ENCODE measurements around the gene AFF3. TPM values are rescaled to one million over a fixed set of nuclear protein-coding genes. Genes with fewer than 3 reads are reported as not detected.

The AFF3 gene
- polyA plus RNA-seq, 1 donor: 3.9 TPM

DNA sequence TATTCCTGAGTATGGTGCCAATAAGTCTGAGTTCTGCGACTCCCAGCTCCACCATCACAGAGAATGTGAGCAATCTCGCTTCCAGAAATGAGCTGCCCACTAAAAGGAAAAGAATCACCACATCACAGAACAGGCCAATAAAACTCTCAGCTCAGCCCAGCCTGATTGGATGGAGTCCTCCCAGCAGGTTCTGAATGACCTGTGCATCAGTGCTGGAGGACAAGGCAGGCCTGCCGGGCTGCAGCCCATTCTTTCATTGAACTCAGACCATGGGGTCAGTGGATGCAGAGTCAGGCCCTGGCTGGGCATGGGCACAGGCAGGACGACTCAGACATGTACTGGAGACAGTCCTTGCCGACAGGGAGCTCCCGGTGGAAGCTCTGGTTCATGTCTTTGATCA is 519.9 kb downstream of the AFF3 start:
- no peak for DNase-seq

DNA sequence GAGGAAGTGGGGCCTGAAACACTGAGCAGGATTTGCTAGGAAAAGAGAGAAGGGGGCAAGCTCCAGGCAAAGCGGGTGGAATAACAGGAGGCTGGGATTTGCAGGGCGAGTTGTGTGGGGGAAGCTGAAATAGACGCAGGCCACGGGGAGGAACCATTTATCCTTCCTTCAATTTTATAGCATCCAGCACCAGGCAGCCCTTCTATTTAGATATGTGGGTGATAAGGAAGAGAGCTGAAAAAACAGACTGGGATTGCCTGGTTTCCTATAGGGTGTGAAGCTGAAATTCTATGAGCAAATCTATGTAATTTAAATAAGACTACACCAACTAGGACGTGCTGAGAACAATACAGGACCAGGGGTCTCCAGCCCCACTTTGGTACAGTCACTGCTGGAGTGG is 520.6 kb downstream of the AFF3 start:
- DNase-seq: no peak

DNA sequence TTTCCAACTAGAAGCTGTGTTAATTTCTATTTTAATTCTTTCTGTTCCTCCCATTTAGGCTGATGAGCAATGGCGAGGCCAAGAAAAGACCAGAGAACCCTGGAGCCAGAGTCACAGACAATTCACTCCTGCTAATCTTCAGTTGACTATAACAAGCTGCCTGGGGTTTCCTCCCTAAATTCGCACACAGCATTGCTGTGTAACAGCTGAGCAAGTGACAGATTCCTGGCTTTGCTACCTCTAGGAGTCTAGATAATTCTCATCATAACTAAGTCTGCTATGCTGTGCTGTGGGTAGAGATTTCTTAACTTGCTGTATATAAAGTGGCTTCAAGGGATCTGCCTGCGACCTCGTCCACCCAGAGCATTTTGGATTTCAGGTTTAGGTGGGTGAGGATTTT is 521.3 kb downstream of the AFF3 start:
- no peak for DNase-seq

DNA sequence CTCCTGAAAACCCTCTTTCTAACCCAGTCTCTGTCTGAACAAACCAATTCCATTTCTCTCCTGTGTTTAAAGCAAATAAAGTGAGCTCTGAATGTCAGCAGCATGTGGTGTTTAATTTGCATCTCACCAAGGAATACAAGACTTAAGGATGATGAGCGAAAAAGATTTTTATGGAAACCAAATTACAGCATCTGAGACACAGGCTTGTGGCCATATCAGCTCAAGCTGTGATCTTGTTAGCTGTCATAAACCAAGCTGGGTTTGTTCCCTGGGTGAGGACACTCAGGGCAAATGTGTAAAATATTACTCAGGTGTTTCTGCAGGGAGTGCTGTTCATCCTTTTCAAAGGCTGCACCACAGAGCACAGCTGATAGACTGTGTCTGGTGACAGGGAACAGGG is 523.2 kb downstream of the AFF3 start:
- no peak for DNase-seq

DNA sequence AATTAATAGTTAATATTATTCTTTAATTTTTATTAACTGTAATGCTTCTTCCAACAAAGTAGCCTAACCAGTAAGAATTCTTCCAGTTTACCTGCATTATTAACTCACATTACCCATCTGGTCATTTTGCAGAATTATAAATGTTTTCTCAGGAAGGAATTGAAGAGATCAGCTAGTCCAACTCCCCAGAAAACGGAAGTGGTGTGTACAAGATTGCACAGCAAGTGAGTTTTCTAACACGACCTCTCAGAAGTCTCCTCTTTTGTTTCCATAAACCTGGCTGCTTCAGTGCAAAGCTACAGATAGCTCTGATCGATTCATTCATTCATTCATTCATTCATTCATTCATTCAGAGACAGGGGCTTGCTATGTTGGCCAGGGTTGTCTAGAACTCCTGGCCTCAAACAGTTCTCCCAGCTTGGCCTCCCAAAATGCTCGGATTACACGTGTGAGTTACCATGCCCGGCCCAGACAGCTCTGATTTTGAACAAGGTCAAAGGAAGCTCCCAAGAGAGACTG is 523.8 kb downstream of the AFF3 start:
- DNase-seq: no peak

DNA sequence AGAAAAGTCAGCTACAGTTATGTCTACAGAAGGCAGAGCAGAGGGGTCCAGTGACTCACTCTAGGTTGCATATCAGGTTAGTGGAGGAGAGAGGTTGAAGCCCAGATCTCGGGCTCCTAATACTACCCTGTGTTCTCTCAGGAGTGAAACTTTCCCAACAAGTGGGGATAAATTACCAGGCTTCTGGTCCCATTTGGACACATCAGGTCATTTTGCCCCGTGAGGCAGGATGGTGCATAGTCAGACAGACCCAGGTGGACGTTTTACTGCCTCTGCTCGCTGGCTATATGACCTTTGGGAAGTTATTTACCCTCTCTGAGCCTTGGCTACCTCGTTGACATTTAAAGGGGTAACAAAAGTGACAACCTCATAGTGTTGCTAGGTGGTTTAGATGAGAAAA is 524.6 kb downstream of the AFF3 start:
- DNase-seq: no peak

DNA sequence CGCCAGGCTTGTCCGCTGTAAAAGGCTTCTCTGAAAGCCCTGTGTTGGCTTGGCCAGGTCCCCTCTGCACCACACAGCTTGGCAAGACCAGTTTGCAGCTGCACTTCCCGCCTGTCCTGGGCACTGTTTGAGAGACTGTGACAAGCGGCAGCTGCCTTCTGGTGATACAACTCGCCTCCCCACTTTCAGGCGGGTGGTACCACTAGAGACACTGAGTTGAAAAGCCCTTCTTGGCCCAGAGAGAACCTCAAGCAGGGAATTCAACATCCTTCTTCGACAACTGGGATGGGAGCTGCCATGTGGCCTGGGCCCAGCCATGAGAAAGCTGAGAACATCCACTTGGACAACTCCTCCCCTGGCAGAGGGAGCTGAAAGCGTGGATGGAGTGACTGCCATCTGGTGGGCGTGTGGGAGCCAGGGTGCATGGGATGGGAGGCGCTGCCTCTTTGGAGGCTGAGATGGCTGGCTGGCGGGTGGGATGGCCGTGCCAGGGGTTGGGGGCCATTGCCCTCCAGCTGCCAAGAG is 527.1 kb downstream of the AFF3 start:
- DNase-seq: no peak

DNA sequence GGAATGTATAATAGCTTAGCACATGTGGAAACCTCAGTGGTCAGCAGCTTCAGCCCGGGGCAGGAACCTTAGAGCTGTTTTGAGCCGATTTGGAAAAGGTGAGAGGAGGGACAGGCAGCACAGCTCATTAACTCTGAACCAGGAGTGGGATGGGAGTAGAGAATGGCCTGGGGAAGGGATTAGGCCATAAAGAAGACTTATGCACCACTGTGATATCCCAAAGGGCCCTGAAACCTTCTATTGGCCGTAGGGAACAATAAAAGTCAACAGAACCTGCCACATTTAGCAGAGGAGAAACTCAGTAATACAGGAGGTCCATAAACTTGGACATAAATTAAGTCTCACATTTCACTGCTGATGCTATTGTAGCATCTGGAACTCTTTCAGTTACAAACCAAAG is 528.4 kb downstream of the AFF3 start:
- no peak for DNase-seq

DNA sequence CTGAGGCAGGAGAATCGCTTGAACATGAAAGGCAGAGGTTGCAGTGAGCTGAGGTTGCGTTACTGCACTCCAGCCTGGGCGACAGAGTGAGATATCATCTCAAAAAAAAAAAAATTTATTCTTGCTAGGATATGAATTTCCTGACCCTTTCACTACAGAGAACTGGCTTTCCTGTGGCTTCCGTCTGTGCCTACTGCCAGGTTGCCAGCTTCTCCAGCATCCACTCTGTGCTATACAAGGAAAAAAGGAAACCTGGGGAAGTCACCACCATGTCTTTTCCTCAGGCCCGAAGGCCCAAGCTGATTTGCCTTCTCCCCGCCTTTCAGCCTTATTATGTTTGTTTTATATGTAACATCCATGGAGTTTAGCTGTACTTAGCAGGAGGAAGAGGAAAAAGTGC is 530.6 kb downstream of the AFF3 start:
- no peak for DNase-seq

DNA sequence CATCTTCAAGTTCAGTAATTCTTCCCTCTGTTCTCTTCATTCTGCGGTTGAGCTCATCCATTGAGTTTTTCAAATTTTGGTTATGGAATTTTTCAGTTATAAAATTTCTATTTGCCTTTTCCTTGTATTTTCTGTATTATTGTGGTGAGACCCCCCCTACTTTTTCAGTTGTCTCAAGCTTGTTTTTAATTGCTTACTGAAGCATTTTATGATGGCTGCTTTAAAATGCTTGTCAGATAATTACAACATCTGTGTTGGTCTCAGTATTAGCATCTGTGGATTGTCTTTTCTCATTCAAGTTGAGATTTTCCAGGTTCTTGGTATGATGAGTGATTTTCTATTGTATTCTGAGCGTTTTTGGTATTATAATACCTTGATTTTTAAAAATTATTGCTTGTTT is 531.4 kb downstream of the AFF3 start:
- no peak for DNase-seq

DNA sequence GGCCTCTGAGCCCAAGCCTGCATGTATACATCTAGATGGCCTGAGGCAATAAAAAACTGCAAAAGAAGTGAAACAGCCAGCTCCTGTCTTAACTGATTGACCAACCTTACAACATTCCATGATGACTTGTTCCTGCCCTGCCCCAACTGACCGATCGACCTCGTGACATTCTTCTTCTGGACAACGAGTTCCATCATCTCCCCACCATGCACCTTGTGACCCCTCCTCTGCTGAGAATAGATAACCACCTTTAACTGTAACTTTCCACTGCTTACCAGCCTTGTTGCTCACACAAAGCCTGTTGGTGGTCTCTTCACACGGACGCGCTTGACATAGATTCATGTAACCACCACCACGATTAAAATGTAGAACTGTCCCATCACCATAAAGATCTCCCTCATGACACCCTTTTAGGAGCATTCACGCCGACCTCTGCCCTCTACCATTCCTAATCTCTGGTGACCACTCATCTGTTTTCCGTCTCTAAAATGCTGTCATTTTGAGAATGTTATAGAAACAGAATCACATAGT is 532.5 kb downstream of the AFF3 start:
- DNase-seq: no peak

DNA sequence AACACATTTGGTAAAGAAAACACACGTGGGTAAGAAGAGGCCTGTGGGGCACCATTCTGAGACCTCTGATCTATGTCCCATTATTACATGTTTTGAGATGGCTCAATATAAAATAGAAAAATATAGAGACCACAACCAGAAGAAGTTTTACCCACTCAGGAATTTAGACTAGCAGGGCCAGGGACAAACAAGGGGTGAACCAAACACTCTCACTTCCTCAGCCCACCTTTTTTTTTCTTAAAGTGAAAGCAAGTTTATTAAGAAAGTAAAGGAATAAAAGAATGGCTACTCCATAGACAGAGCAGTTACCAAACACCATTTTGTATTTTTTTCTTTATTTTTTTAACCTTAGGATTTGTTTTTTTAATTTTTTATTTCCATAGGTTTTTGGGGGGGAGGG is 533.5 kb downstream of the AFF3 start:
- no peak for DNase-seq

DNA sequence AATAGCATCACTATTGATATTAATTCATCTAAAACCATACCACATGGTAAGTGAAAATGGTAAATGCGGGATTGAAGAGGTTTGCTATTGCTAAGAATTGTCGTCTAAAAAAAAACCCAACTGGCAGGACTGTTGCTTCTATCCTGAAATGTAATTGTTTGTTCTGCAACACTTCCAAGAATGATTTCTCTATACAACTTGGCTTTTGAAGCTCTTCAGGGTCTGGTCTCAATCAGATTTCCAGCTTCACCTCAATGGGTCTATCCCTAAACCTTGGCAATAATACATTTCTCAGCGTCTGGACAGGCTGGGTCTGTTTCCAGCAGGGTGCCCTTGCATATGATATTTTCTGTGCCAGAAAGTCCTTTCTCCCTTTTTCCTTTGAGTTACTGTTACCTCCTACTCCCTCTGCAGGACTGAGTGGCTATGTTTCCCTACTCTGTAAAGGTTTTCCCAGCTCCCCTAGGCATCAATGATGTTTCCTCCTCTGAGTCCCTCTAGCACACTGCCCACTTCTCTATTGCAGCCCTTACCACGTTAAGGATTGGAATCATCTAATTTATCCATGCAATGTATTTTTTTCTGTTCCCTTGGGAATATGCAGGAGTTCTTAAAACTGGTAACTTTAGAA is 534.4 kb downstream of the AFF3 start:
- no peak for DNase-seq

DNA sequence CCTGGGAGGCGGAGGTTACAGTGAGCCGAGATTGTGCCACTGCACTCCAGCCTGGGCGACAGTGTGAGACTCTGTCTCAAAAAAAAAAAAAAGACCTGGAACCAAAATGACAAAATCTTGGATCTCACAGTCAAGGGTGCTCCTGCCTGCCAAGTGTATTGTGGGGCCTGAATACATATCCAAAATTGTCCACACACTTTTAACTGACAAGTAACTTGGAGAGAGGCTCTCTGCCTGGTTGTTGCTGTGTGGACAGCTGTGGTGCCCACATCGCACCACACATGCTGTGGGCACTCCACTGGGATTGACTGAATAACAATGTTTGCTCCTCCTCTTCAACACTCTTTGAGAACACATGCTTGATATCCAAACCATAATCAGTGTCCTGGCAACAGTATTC is 534.9 kb downstream of the AFF3 start:
- no peak for DNase-seq

DNA sequence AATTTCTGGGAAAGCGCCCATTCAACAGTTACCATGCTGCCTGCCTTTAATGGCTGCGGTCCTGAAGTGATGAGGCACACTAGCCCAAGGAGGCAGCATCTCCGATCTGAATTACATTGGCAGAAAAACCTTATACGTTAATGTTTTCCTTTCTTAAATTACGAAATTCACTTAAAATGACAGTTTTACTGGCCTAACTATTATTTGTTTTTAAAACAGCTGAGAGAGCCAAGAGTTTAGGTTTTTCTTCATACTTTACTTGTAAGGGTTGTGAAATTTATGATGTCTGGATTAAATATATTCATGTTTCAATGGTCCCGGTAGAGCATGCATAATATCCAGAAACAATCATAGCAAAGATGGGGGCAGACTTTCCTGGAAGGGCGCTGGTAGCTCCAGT is 537.4 kb downstream of the AFF3 start:
- no peak for DNase-seq

DNA sequence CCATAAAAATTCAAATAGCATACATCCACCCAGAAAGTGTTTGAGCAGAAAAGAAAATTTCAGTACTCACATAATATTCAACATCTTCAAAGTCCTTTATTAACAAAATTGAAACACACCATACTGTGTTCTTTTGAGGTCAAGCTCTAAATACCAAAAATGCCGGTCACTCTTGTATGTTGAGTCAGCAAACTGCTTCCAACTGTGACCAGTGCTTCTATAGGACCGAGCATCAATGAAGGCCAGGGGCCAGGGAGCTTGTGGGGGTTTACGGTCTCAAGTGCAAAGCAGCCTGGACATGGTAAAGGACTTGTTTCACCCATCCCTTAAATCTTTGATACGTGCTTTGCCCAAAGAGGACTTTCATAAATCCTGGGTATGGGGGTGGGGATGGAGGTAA is 539.9 kb downstream of the AFF3 start:
- no peak for DNase-seq

DNA sequence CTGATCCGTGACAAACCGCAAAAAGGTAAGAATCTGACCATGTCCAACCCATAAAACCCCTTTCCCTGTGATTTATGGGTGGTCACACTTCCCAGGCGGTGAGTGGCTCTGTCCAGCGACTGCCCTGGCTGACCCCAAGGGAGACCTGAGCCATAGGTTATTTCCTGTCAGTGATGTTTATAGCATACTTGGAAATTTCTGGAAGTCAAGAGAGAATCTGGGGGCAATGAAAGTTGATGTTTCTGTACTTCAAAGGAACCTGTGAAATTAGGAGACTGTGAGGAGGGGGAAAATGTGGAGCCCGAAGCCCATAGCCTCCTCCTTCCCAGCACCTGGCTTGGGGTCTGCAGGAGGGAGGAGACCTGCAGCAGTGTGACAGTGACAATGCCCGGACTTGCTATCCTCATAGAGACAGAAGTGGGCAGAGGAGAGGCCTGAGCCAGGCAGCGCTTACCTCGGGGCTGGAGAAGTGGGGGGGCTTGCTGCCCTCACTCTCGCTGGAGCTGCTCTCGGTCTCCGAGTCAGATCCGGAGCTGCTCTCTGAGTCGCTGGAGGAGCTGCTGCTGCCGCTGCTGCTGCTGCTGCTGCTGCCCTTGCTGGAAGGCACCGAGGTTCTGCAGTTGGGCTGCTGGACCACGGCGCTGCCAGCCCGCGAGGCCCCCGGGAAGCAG is 541.3 kb downstream of the AFF3 start:
- no peak for DNase-seq

DNA sequence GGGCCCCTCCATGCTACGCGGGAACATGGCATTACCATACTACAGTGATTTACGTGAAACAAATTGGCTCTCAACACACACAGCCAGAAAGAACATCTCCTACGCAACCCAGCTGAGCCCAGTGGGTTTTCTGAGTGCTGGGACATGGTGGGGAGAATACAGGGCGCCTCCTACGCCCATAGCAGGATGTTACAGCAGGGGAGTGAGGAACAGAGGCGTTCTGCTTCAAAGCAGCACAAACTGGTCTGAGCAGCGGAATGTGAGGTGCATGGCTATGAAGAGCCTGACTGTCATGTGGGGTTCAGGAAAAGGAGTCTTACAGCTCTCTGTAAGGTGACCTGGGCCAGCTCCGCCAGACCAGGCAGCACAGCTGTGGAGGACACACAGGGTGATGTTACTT is 543.9 kb downstream of the AFF3 start:
- no peak for DNase-seq

DNA sequence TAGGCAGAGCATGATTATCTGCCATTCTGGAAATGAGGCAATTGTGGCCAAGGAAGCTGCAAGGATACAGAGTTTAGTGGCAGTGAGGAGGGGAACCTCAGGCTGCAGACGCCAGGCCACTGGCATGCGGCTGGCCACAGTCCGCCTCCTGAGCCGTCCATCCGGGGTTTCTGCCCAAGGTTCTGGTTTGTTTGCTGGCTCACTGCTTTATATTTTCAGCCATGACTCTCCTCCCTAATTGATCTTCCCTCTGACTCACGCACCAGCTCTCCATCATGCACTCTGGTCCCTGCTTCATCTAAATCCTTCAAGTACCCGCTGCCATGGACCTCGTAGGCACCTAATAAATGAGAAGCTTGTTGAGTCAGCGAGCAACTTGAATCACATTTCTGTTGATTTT is 544.8 kb downstream of the AFF3 start:
- DNase-seq: no peak

DNA sequence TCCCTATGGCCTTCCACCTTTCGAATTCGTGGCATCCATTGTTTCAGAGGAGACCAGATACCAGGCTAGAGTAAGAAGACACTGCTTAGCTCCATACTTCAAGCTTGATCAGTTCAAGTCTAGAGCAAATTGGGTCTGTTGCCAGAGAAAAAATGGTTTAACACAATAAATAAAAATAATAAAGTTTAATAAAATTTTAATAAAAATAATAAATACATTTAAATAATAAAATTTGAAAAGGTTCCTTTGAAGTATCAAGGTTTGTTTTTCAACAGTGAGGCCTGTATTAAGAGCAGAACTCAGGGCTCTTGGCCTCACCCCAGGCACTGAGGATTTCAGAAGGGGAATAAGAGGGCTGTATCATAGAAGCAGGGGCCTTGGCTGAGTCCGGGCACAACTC is 547.0 kb downstream of the AFF3 start:
- DNase-seq: no peak

DNA sequence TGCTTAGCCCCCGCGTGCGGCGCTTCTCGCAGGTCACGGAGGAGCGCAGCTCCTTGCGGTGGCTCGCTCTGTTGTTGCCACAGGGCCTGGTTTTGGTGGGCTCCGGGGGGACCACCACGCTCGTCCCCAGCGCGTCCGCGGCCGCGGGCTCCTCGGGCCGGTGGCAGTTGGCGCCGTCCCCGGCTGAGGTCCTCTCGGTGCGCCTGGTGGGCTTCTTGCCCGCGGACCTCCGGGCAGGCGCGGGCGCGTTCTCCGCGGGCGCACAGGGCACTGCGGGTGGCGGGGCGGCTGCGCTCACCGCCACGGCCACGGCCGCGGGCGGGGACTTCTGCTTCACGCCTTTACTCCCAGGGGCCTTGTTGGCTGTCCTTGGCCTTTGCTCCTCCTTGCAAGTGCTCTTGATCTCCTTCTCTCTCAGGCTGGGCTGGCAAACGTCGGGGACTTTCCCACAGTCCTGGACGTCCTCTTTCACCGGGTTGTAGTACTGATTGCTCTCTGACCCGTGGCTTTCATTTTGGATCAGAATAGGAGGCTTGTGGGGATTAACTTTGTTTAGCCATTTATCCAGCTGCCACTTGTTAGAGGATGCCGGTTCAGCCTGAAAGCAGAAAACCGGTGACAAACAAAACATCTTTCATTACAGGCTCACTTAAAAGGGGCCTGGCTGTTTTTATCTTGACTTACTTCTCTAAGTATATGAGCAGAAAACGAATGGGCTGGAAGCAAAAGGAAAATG is 548.5 kb downstream of the AFF3 start:
- DNase-seq: no peak

DNA sequence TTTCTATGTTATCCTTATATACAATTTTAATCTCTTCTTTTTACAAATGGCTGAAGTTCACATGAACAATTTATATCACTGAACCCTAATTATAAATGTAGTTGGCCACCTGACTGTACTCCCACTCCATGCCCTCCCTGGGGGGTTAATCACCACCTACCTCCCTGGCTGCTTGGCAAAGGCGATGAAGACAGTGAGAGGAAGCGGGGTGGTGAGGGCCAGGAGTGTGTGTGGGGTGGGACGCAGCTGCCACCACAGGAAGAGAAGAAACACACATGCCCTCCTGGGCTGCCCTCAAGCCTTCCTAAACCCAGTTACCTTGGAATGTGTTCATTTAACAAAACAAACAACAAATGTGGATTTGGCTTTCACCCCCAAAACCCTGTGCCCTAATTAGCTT is 565.6 kb downstream of the AFF3 start:
- no peak for DNase-seq

DNA sequence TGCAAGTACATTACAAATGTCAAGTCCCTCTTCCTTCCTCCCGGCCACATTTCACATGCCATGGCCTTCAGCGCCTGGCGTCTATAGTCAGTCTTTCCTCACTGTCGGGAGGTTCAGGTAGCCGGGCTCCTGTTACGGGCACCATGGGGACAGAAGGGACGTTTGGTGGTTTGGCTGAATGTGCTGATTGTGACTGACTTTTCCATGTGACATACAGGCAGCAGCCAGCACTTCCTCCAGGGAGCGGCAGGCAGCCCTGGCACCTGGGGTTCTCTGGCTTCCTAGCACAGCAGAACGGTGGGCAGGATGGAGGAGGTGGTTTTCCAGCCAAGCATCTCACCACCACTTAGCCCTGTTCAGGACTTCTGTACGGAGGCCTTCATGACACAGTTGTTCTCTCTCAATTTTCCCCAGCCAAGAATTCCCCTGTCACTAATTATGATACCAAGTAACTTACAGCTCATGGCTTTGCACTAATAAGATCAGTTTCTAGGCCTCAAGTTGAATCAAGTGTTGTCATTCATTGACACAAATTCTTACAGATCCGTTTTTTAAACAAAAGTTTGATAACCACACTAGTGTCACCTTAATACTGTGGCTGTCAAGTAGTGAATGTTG is 568.6 kb downstream of the AFF3 start:
- no peak for DNase-seq

Measured in hindlimb muscle (tissue), 1 donor.